GM12872 (cell line): ENCODE data around the gene GTF3C4.

Experiments
- CTCF ChIP-seq: IDR thresholded peaks from 3 replicates; pipeline ENCODE4 v1.5.1; 2011; ENCODE audit warnings: low read depth, mild to moderate bottlenecking, low read length, moderate library complexity; ENCODE audit not compliant: insufficient read depth

GTF3C4 gene

GRCh38 chr9:132697230-132697629 is 27.0 kb downstream of the GTF3C4 start:
- no peak for TF ChIP-seq CTCF

- no peak for TF ChIP-seq CTCF
Measured at GRCh38 chr9:132698989-132699388, 28.7 kb downstream of the GTF3C4 start.

GRCh38 chr9:132699956-132700355 is 29.7 kb downstream of the GTF3C4 start:
- no peak for TF ChIP-seq CTCF

GRCh38 chr9:132702254-132702653 is 32.0 kb downstream of the GTF3C4 start:
- no peak for TF ChIP-seq CTCF

GRCh38 chr9:132703336-132703735 is 33.1 kb downstream of the GTF3C4 start:
- TF ChIP-seq CTCF: no peak

GRCh38 chr9:132708239-132708638 is 38.0 kb downstream of the GTF3C4 start:
- no peak for TF ChIP-seq CTCF

- no peak for TF ChIP-seq CTCF
Measured at GRCh38 chr9:132708769-132709430, 38.6 kb downstream of the GTF3C4 start.
